IMR-90 (cell line): ENCODE measurements around the gene DAND5. TPM values are rescaled to one million over a fixed set of nuclear protein-coding genes. Genes with fewer than 3 reads are reported as not detected.

Source experiments
- ATAC-seq: fragments of 200-7000 bp; cut with Tn5 transposase; 2 replicates; pipeline ENCODE4 v1.9.1; 2020; ENCODE audit warnings: low read depth, mild to moderate bottlenecking, moderate library complexity
- BruUV-seq: library from RNA; stranded (reverse); fragments of 400-500 nt; replicated peaks from 2 replicates; lab custom pipeline; 2021; lab: Mats Ljungman, UMichigan
- CTCF ChIA-PET: fragments of 300-600 bp; formaldehyde crosslinking; extraction: SDS; loops from one replicate; lab custom pipeline; 2021; ENCODE audit warnings: antibody characterized with exemption; lab: Yijun Ruan, JAX
- POLR2A ChIA-PET: fragments of 300-600 bp; sonication (Branson Sonifier 250); formaldehyde crosslinking; loops from one replicate; lab custom pipeline; 2022; ENCODE audit warnings: antibody characterized with exemption; ENCODE audit not compliant: unreplicated experiment; lab: Charles Lee
- DNase-seq: peaks from one replicate; pipeline ENCODE4 v3.0.0; 2013
- H2AFZ ChIP-seq: replicated peaks from 2 replicates; pipeline ENCODE3; 2013; ENCODE audit warnings: low read length, mild to moderate bottlenecking; ENCODE audit not compliant: poor library complexity
- H2AK5ac ChIP-seq: 2 replicates; pipeline ENCODE4 v1.6.1; 2013; ENCODE audit warnings: low read depth, low read length, inconsistent platforms
- H2AK9ac ChIP-seq: replicated peaks from 2 replicates; pipeline ENCODE3; 2013; ENCODE audit warnings: mild to moderate bottlenecking, low read depth, low read length, moderate library complexity; ENCODE audit not compliant: poor library complexity
- H2BK120ac ChIP-seq: 2 replicates; pipeline ENCODE4 v1.6.1; 2013; ENCODE audit warnings: low read depth, low read length, inconsistent platforms
- H2BK15ac ChIP-seq: 3 replicates; pipeline ENCODE4 v1.6.1; 2013; ENCODE audit warnings: low read depth, low read length, inconsistent platforms
- H2BK20ac ChIP-seq: 2 replicates; pipeline ENCODE4 v1.6.1; 2013; ENCODE audit warnings: low read depth, mild to moderate bottlenecking, inconsistent platforms, low read length, moderate library complexity
- H2BK5ac ChIP-seq: 2 replicates; pipeline ENCODE4 v1.6.1; 2013; ENCODE audit warnings: mild to moderate bottlenecking, low read depth, low read length, inconsistent platforms; ENCODE audit not compliant: poor library complexity, severe bottlenecking
- H3K14ac ChIP-seq: replicated peaks from 2 replicates; pipeline ENCODE4 v1.6.1; 2013; ENCODE audit warnings: low read depth, low read length, inconsistent platforms
- H3K18ac ChIP-seq: 2 replicates; pipeline ENCODE4 v1.6.1; 2013; ENCODE audit warnings: low read depth, low read length, control low read depth
- H3K23ac ChIP-seq: 2 replicates; pipeline ENCODE4 v1.6.1; 2013; ENCODE audit warnings: low read depth, low read length, inconsistent platforms
- H3K27ac ChIP-seq: 2 replicates; pipeline ENCODE4 v1.5.1; 2013; ENCODE audit warnings: mild to moderate bottlenecking, control low read depth, low read length; ENCODE audit not compliant: insufficient read depth
- H3K27me3 ChIP-seq: 2 replicates; pipeline ENCODE4 v1.6.1; 2013; ENCODE audit warnings: low read length; ENCODE audit not compliant: control insufficient read depth, insufficient read depth
- H3K36me3 ChIP-seq: 2 replicates; pipeline ENCODE4 v1.6.1; 2013; ENCODE audit warnings: low read length, mixed read lengths; ENCODE audit not compliant: control insufficient read depth, insufficient read depth
- H3K4ac ChIP-seq: 2 replicates; pipeline ENCODE4 v1.6.1; 2013; ENCODE audit warnings: low read depth, low read length, inconsistent platforms
- H3K4me1 ChIP-seq: 2 replicates; pipeline ENCODE4 v1.6.1; 2013; ENCODE audit warnings: low read length, mixed read lengths; ENCODE audit not compliant: control insufficient read depth, insufficient read depth
- H3K4me2 ChIP-seq: 2 replicates; pipeline ENCODE4 v1.6.1; 2013; ENCODE audit warnings: low read depth, mild to moderate bottlenecking, control low read depth, low read length, moderate library complexity
- H3K4me3 ChIP-seq: 2 replicates; pipeline ENCODE4 v1.5.1; 2013; ENCODE audit warnings: low read depth, mild to moderate bottlenecking, control low read depth, low read length, moderate library complexity; ENCODE audit not compliant: insufficient read depth
- H3K56ac ChIP-seq: 2 replicates; pipeline ENCODE4 v1.6.1; 2013; ENCODE audit warnings: low read length, inconsistent platforms; ENCODE audit not compliant: insufficient read depth; ENCODE audit errors: extremely low read depth
- H3K79me1 ChIP-seq, 2 experiments: 2 replicates each; pipeline ENCODE4 v1.6.1; 2013; ENCODE audit warnings: low read length in 2 of 2, inconsistent platforms in 1 of 2, low read depth in 1 of 2
- H3K9ac ChIP-seq: 2 replicates; pipeline ENCODE4 v1.6.1; 2013; ENCODE audit warnings: low read depth, low read length, control low read depth
- H3K9me1 ChIP-seq: 2 replicates; pipeline ENCODE4 v1.6.1; 2013; ENCODE audit warnings: low read length, inconsistent platforms; ENCODE audit not compliant: insufficient read depth
- H3K9me3 ChIP-seq: 2 replicates; pipeline ENCODE4 v1.6.1; 2013; ENCODE audit warnings: low read length; ENCODE audit not compliant: control insufficient read depth, insufficient read depth
- H4K20me1 ChIP-seq: 2 replicates; pipeline ENCODE4 v1.6.1; 2013; ENCODE audit warnings: low read length, inconsistent platforms; ENCODE audit not compliant: insufficient read depth
- H4K5ac ChIP-seq: 2 replicates; pipeline ENCODE4 v1.6.1; 2013; ENCODE audit warnings: mild to moderate bottlenecking, low read depth, low read length, control low read depth
- H4K8ac ChIP-seq, 2 experiments: 2 replicates each; pipeline ENCODE4 v1.6.1; 2013; ENCODE audit warnings: low read depth in 2 of 2, low read length in 2 of 2, control low read depth in 1 of 2, inconsistent platforms in 1 of 2
- H4K91ac ChIP-seq: 2 replicates; pipeline ENCODE4 v1.6.1; 2013; ENCODE audit warnings: low read depth, low read length, inconsistent platforms; ENCODE audit not compliant: insufficient read depth
- BHLHE40 ChIP-seq: fragments of 150-350 bp; IDR thresholded peaks from 2 replicates; pipeline ENCODE4 v1.6.1; 2016; ENCODE audit warnings: mild to moderate bottlenecking, low read depth, low read length
- CEBPB ChIP-seq: IDR thresholded peaks from 2 replicates; pipeline ENCODE4 v1.6.1; 2012; ENCODE audit warnings: low read depth, low read length, improper control_type of control experiment
- CHD1 ChIP-seq: IDR thresholded peaks from 2 replicates; pipeline ENCODE4 v1.6.1; 2012; ENCODE audit warnings: low read depth, low read length, improper control_type of control experiment
- ELK1 ChIP-seq: fragments of 150-350 bp; IDR thresholded peaks from 2 replicates; pipeline ENCODE4 v1.6.1; 2016; ENCODE audit warnings: low read depth, mild to moderate bottlenecking, low read length, moderate library complexity, borderline replicate concordance
- FOS ChIP-seq: fragments of 150-350 bp; IDR thresholded peaks from 2 replicates; pipeline ENCODE4 v1.6.1; 2016; ENCODE audit warnings: low read depth, low read length
- MAFK ChIP-seq: IDR thresholded peaks from 2 replicates; pipeline ENCODE4 v1.6.1; 2012; ENCODE audit warnings: low read depth, low read length, improper control_type of control experiment
- MAZ ChIP-seq: IDR thresholded peaks from 2 replicates; pipeline ENCODE4 v1.6.1; 2012; ENCODE audit warnings: low read depth, mild to moderate bottlenecking, low read length, improper control_type of control experiment, moderate library complexity, borderline replicate concordance
- POLR2A ChIP-seq: IDR thresholded peaks from 2 replicates; pipeline ENCODE4 v1.6.1; 2012; ENCODE audit warnings: mild to moderate bottlenecking, low read depth, low read length
- RAD21 ChIP-seq: IDR thresholded peaks from 2 replicates; pipeline ENCODE4 v1.6.1; 2012; ENCODE audit warnings: low read length, improper control_type of control experiment
- RCOR1 ChIP-seq: IDR thresholded peaks from 2 replicates; pipeline ENCODE4 v1.6.1; 2012; ENCODE audit warnings: mild to moderate bottlenecking, low read length, improper control_type of control experiment; ENCODE audit not compliant: insufficient replicate concordance
- SMC3 ChIP-seq: fragments of 150-350 bp; IDR thresholded peaks from 2 replicates; pipeline ENCODE4 v1.6.1; 2016; ENCODE audit warnings: low read depth, mild to moderate bottlenecking, antibody characterized with exemption, low read length, moderate library complexity
- USF2 ChIP-seq: fragments of 150-350 bp; IDR thresholded peaks from 2 replicates; pipeline ENCODE4 v1.6.1; 2017; ENCODE audit warnings: mild to moderate bottlenecking, antibody characterized with exemption, low read length, low read depth
- WGBS, 2 experiments: methylation state at CpG; one replicate each; pipeline versions ENCODE4 v1.1.5 to v1.1.7; 2013; ENCODE audit warnings: missing lambda C conversion rate in 2 of 2; ENCODE audit not compliant: insufficient read length in 1 of 2; ENCODE audit errors: extremely low coverage in 2 of 2; 5-methylcytosine and 5-hydroxymethylcytosine counted together
- dilution Hi-C: fragments of 300-500 bp; cut with HindIII; formaldehyde crosslinking; loops from one replicate; pipeline ENCODE4 v1.14.3; 2018; ENCODE audit warnings: low sequenced_read_pairs; ENCODE audit not compliant: unreplicated experiment
- in situ Hi-C: fragments of 300-500 bp; cut with MboI; formaldehyde crosslinking; loops from 3 replicates; pipeline ENCODE4 v1.14.3; 2019; ENCODE audit warnings: low sequenced_read_pairs, inconsistent platforms, mixed read lengths
- intact Hi-C: fragments of 100-400 bp; cut with micrococcal nuclease; formaldehyde crosslinking; loops from 2 replicates; pipeline ENCODE4 v1.10.0; 2022
- polyA plus RNA-seq, 3 experiments: library from polyadenylated mRNA; depleted of rRNA; stranded (reverse); fragments of >200 nt; gene quantifications; 2 replicates each; pipeline ENCODE4 v1.2.3, GENCODE V29; 2012; ENCODE audit warnings: low replicate concordance in 1 of 3
- total RNA-seq: library from RNA; depleted of rRNA; stranded (reverse); fragments of >200 nt; gene quantifications from 2 replicates; pipeline ENCODE4 v1.2.3, GENCODE V29; 2012

DAND5 gene
- total and polyA plus RNA-seq, 2 of the 4 experiments (the other 2 are of a cell fraction), result 0.03 TPM; not detected in 1

GRCh38 chr19:13013649-13014048 lies 44.3 kb downstream of the DAND5 start:
- no peak overlapping the region for H3K9ac ChIP-seq
- no peak overlapping the region for H3K56ac ChIP-seq
- POLR2A ChIA-PET, result interaction anchor here (0.5 to 1.3 kb wide), 2 partner anchors 9 to 46 kb away, joined by 8 to 11 read pairs; no protein-coding TSS in a partner anchor
- H4K20me1 ChIP-seq, result peaks cover 13% of the 10 kb centered on the region; the same call in 1 of the 2 replicates
- peaks cover 9% of the 10 kb centered on the region; the same call in 1 of the 2 replicates for H3K9me1 ChIP-seq
- H3K4me2 ChIP-seq, result no peak overlapping the region; the same call in 1 of the 2 replicates
- H3K27me3 ChIP-seq, result no peaks in the 10 kb centered on the region
- no peak overlapping the region for H3K23ac ChIP-seq
- no peak overlapping the region for H2BK20ac ChIP-seq
- H2AK5ac ChIP-seq, result no peak overlapping the region
- no peak overlapping the region for H3K4me3 ChIP-seq
- in situ Hi-C loops, result no loop called here
- DNase-seq, result no peak
- no peak overlapping the region for H2BK5ac ChIP-seq
- intact Hi-C loops, result no loop called here
- no TSS peak for BruUV-seq
- peaks cover 3% of the 10 kb centered on the region; the same call in 1 of the 2 replicates for H3K36me3 ChIP-seq
- no peak overlapping the region for H3K14ac ChIP-seq
- H3K4me1 ChIP-seq, result peaks cover 30% of the 10 kb centered on the region
- H3K4ac ChIP-seq, result no peak overlapping the region
- no peak overlapping the region for H4K5ac ChIP-seq
- no peak overlapping the region for H2AK9ac ChIP-seq
- CTCF ChIA-PET, result interaction anchor here (0.6 to 0.7 kb wide), 4 partner anchors 17 to 101 kb away, joined by 3 to 5 read pairs (median 3); no protein-coding TSS in a partner anchor
- no peak overlapping the region; a peak in 1 of 4 replicates for H4K8ac ChIP-seq
- no peak overlapping the region for H2AFZ ChIP-seq
- no peak overlapping the region for H2BK15ac ChIP-seq
- 82% methylated on average over 19 of the region's 20 CpGs; no CpG with 5 or more reads in 1 of the 2 experiments for WGBS, 2 experiments
- H2BK120ac ChIP-seq, result no peak overlapping the region
- H4K91ac ChIP-seq, result no peak overlapping the region
- TF ChIP-seq RCOR1 (no peak), RAD21 (no peak), FOS (no peak), MAZ (no peak), BHLHE40 (no peak), POLR2A (no peak), SMC3 (no peak), USF2 (no peak), ELK1 (no peak), CEBPB (no peak), MAFK (no peak), CHD1 (no peak)
- no peaks in the 10 kb centered on the region for H3K9me3 ChIP-seq
- no peak for ATAC-seq
- no peak overlapping the region for H3K18ac ChIP-seq
- H3K79me1 ChIP-seq, result peaks cover 27 to 73% of the 10 kb centered on the region in 2 experiments
- dilution Hi-C loops, result no loop called here
- H3K27ac ChIP-seq, result peak overlapping the region; percentile 16; the same call in 1 of the 2 replicates
